ENCODE results near the gene SDC1. TPM values are rescaled to one million over a fixed set of nuclear protein-coding genes. Genes with fewer than 3 reads are reported as not detected.

Gene SDC1
- total RNA-seq, 1 experiment from 2014 or later: 22.3 TPM

GRCh38 chr2:20165677-20166509 lies 59.0 kb downstream of the SDC1 start:
- Histone ChIP-seq H3K23me2 (ENCODE audit: insufficient read length, low read depth, low read length, poor library complexity, severe bottlenecking) (no peaks in the 10 kb centered on the region), H2BK20ac (ENCODE audit: low read depth, low read length, poor library complexity, severe bottlenecking) (no peak overlapping the region), H3K27me3 (ENCODE audit: insufficient read depth, low read length) (no peaks in the 10 kb centered on the region), H3K4me2 (ENCODE audit: insufficient read depth, insufficient read length, low read length) (no peak overlapping the region), H3K14ac (ENCODE audit: insufficient read depth, low read length) (no peak overlapping the region), H2BK15ac (ENCODE audit: low read depth, low read length) (no peak overlapping the region), H3K4me1 (ENCODE audit: insufficient read depth, low read length) (peaks cover 3% of the 10 kb centered on the region; the same call in 1 of the 2 replicates), H4K5ac (ENCODE audit: insufficient read length, low read depth, low read length) (no peak overlapping the region), H3K9ac (ENCODE audit: extremely low read depth, insufficient read length, low read length) (no peak overlapping the region), H2AFZ (ENCODE audit: low read length) (no peak overlapping the region), H3K9me3 (ENCODE audit: control insufficient read depth, low read depth, low read length) (no peaks in the 10 kb centered on the region), H2BK120ac (ENCODE audit: low read depth, low read length, poor library complexity, severe bottlenecking) (no peak overlapping the region), H2AK5ac (ENCODE audit: insufficient read length, low read length) (no peak overlapping the region), H3T11ph (ENCODE audit: low read length) (no peak overlapping the region), H3K4ac (ENCODE audit: low read depth, low read length) (no peak overlapping the region), H2BK12ac (ENCODE audit: insufficient read length, low read depth, low read length) (no peak overlapping the region), H4K8ac (replicated peaks; ENCODE audit: insufficient read length, low read depth, low read length) (no peak overlapping the region), H4K91ac (ENCODE audit: insufficient read length, low read depth, low read length) (no peak overlapping the region), H2BK5ac (ENCODE audit: insufficient read length, low read length) (no peak overlapping the region), H3K18ac (ENCODE audit: insufficient read length, low read depth, low read length) (no peak overlapping the region), H4K20me1 (ENCODE audit: control insufficient read depth, insufficient read depth, insufficient read length) (peaks cover 4% of the 10 kb centered on the region), H3K56ac (ENCODE audit: insufficient read length, low read depth, low read length) (no peak overlapping the region), H3K27ac (ENCODE audit: insufficient read length, low read depth, low read length) (no peak overlapping the region), H3K23ac (ENCODE audit: insufficient read length, low read depth, low read length) (no peak overlapping the region), H3K79me2 (ENCODE audit: insufficient read depth, low read length) (no peaks in the 10 kb centered on the region), H3K79me1 (ENCODE audit: insufficient read depth, low read depth, low read length, poor library complexity, severe bottlenecking) (no peaks in the 10 kb centered on the region)
- Mint-ChIP-seq H3K36me3 (ENCODE audit: insufficient read depth in 1 of 3, low read depth in 3 of 3) (no peaks in the 10 kb centered on the region), H3K4me1 (peaks cover 8 to 13% of the 10 kb centered on the region in 2 experiments), H3K27ac (no peak overlapping the region), H3K27me3 (ENCODE audit: low read depth) (no peaks in the 10 kb centered on the region), H3K4me3 (no peak overlapping the region), H3K9me3 (no peaks in the 10 kb centered on the region)
- 100% methylated on average over 5 of the region's 9 CpGs for WGBS (ENCODE audit: extremely low coverage, insufficient read length, low lambda C conversion rate)
- no peak for TF ChIP-seq CTCF (conservative IDR thresholded peaks at IDR 0.05)
- DNase-seq: peak; percentile 17
